Gastrocnemius medialis (tissue), 4 donors: Measurements from ENCODE around the gene LYSET. TPM values are rescaled to one million over a fixed set of nuclear protein-coding genes. Genes with fewer than 3 reads are reported as not detected.
A peak's percentile ranks its signal among the peaks of the same experiment; 100 is the strongest.
"Not testable (repeated sequence)": the region's sequence is repeated elsewhere in the genome, so short reads cannot be mapped to it uniquely, and the experiment has no call there.

Source experiments
- ATAC-seq, 2 donors: fragments of 150-250 bp; one replicate each; pipeline ENCODE4 v1.9.1; 2016
- DNase-seq, 2 donors: peaks; one replicate each; pipeline ENCODE4 v3.0.0-alpha.2; 2019
- H3K27ac ChIP-seq, 4 donors: fragments of 200-600 bp; sonication (generic); 1 replicate in 1 of 4; 2 replicates in 3 of 4; pipeline ENCODE4 v1.5.1; 2016 to 2018; ENCODE audit warnings: mild to moderate bottlenecking in 2 of 4, moderate library complexity in 1 of 4
- H3K27me3 ChIP-seq, 3 donors: fragments of 200-600 bp; sonication (generic) in 2 of 3; 1 replicate in 1 of 3; 2 replicates in 2 of 3; pipeline versions ENCODE4 v1.5.1 to v1.6.0; 2016 to 2019; ENCODE audit warnings: mild to moderate bottlenecking in 1 of 3, moderate library complexity in 1 of 3
- H3K36me3 ChIP-seq, 2 donors: fragments of 200-600 bp; sonication (generic) in 1 of 2; one replicate each; pipeline ENCODE4 v1.5.1; 2017 to 2018
- H3K4me1 ChIP-seq, 2 donors: fragments of 200-600 bp; sonication (generic) in 1 of 2; one replicate each; pipeline ENCODE4 v1.5.1; 2016 to 2017; ENCODE audit warnings: mild to moderate bottlenecking in 2 of 2
- H3K4me3 ChIP-seq, 4 donors: fragments of 200-600 bp; sonication (generic) in 3 of 4; 1 replicate in 1 of 4; 2 replicates in 3 of 4; pipeline ENCODE4 v1.5.1; 2016 to 2019; ENCODE audit warnings: mild to moderate bottlenecking in 2 of 4
- H3K9me3 ChIP-seq, 3 donors: fragments of 200-600 bp; sonication (generic) in 2 of 3; 1 replicate in 1 of 3; 2 replicates in 2 of 3; pipeline ENCODE4 v1.5.1; 2016 to 2019
- POLR2A ChIP-seq, 2 donors: fragments of 450-650 bp; IDR thresholded peaks; one replicate each; pipeline ENCODE4 v1.6.1; 2017; ENCODE audit warnings: antibody characterized with exemption in 2 of 2, mild to moderate bottlenecking in 2 of 2, moderate library complexity in 2 of 2
- in situ Hi-C, 4 donors: fragments of 200-750 bp; cut with MboI; loops; one replicate each; pipeline versions ENCODE4 v1.15.0 to v1.8.0; 2017; ENCODE audit warnings: low sequenced_read_pairs in 4 of 4
- intact Hi-C: fragments of 100-400 bp; cut with DNase I; formaldehyde crosslinking; loops from one replicate; pipeline ENCODE4 v1.15.1; 2023; ENCODE audit warnings: low total_unique reads
- total RNA-seq, 4 donors: library from RNA; depleted of rRNA; stranded (reverse); fragments of >200 nt; gene quantifications; one replicate each; pipeline versions ENCODE4 v1.1.0 to v1.2.3, GENCODE V29; 2016
- TF ChIP-seq, protein P1 (sequence below), 5 experiments: fragments of 450-650 bp in 3 of 5; fragments of 200-600 bp in 2 of 5; sonication (generic) in 2 of 5; IDR thresholded peaks in 4 of 5; conservative IDR thresholded peaks in 1 of 5; 1 replicate in 4 of 5; 2 replicates in 1 of 5; pipeline ENCODE4 v1.5.1; 2016 to 2019; ENCODE audit warnings: antibody characterized with exemption in 5 of 5, mild to moderate bottlenecking in 3 of 5, moderate library complexity in 3 of 5

LYSET gene
- total RNA-seq, 4 donors from 2014 or later, result 9.7 to 16.0 (median 14.0) TPM

- intact Hi-C loops (no loop called here), in situ Hi-C loops (no loop called here)
- no peak for ATAC-seq
- no peak for DNase-seq
- no peak overlapping the region for H3K27ac ChIP-seq
- H3K4me3 ChIP-seq, result no peak overlapping the region
- no peak for TF ChIP-seq POLR2A (IDR thresholded peaks at IDR 0.05)
- TF ChIP-seq, protein P1, sequence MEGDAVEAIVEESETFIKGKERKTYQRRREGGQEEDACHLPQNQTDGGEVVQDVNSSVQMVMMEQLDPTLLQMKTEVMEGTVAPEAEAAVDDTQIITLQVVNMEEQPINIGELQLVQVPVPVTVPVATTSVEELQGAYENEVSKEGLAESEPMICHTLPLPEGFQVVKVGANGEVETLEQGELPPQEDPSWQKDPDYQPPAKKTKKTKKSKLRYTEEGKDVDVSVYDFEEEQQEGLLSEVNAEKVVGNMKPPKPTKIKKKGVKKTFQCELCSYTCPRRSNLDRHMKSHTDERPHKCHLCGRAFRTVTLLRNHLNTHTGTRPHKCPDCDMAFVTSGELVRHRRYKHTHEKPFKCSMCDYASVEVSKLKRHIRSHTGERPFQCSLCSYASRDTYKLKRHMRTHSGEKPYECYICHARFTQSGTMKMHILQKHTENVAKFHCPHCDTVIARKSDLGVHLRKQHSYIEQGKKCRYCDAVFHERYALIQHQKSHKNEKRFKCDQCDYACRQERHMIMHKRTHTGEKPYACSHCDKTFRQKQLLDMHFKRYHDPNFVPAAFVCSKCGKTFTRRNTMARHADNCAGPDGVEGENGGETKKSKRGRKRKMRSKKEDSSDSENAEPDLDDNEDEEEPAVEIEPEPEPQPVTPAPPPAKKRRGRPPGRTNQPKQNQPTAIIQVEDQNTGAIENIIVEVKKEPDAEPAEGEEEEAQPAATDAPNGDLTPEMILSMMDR (IDR thresholded peaks at IDR 0.05 in 4 of 5, conservative IDR thresholded peaks at IDR 0.05 in 1 of 5), result no peak
- no peaks in the 10 kb centered on the region for H3K9me3 ChIP-seq
- no peaks in the 10 kb centered on the region for H3K27me3 ChIP-seq
- no peaks in the 10 kb centered on the region for H3K4me1 ChIP-seq
- no peaks in the 10 kb centered on the region for H3K36me3 ChIP-seq
Measured at GRCh38 chr14:93171376-93171775, 13.7 kb upstream of the LYSET start.

GRCh38 chr14:93173943-93174395 is 11.1 kb upstream of the LYSET start:
- DNase-seq, result no peak
- in situ Hi-C loops, result no loop called here
- no peak for TF ChIP-seq POLR2A (IDR thresholded peaks at IDR 0.05)
- TF ChIP-seq, protein P1 (IDR thresholded peaks at IDR 0.05 in 4 of 5, conservative IDR thresholded peaks at IDR 0.05 in 1 of 5), result no peak

GRCh38 chr14:93174731-93175130 is 10.4 kb upstream of the LYSET start:
- DNase-seq, H3K27ac ChIP-seq, H3K36me3 ChIP-seq, intact Hi-C loops, H3K9me3 ChIP-seq, H3K4me3 ChIP-seq, in situ Hi-C loops, H3K27me3 ChIP-seq, ATAC-seq, H3K4me1 ChIP-seq: not testable (repeated sequence)

More at GRCh38 chr14:93173943-93174395, 11.1 kb upstream of the LYSET start:
- intact Hi-C loops, result loop anchor here (2.0 kb wide), 1 partner anchor 47 kb away; no protein-coding TSS in a partner anchor
- Histone ChIP-seq H3K4me3 (no peak overlapping the region), H3K27ac (no peak overlapping the region), H3K9me3 (no peaks in the 10 kb centered on the region), H3K36me3 (no peaks in the 10 kb centered on the region), H3K27me3 (no peaks in the 10 kb centered on the region), H3K4me1 (no peaks in the 10 kb centered on the region)
- ATAC-seq, result no peak

DNA sequence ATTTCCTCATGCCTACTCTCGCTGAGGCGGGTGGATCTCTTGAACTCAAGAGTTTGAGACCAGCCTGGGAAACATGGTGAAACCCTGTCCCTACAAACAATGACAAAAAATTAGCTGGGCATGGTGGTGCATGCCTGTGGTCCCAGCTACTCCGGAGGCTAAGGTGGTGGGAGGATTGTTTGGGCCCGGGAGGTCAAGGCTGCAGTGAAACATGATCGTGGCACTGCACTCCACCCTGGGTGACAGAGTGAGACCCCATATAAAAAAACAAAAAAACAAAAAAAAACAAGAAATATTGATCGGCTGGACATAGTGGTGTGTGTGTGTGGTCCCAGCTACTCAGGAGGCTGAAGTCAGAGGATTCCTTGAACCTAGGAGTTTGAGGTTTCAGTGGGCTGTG is 9.6 kb upstream of the LYSET start:
- H3K27me3 ChIP-seq, result no peaks in the 10 kb centered on the region
- H3K4me3 ChIP-seq, result no peak overlapping the region
- no peaks in the 10 kb centered on the region for H3K36me3 ChIP-seq
- H3K9me3 ChIP-seq, result no peaks in the 10 kb centered on the region
- intact Hi-C loops, result no loop called here
- ATAC-seq, result no peak
- in situ Hi-C loops, result no loop called here
- H3K4me1 ChIP-seq, result no peaks in the 10 kb centered on the region
- TF ChIP-seq, protein P1 (IDR thresholded peaks at IDR 0.05 in 4 of 5, conservative IDR thresholded peaks at IDR 0.05 in 1 of 5), result no peak
- TF ChIP-seq POLR2A (IDR thresholded peaks at IDR 0.05), result no peak
- DNase-seq, result no peak
- H3K27ac ChIP-seq, result no peak overlapping the region

DNA sequence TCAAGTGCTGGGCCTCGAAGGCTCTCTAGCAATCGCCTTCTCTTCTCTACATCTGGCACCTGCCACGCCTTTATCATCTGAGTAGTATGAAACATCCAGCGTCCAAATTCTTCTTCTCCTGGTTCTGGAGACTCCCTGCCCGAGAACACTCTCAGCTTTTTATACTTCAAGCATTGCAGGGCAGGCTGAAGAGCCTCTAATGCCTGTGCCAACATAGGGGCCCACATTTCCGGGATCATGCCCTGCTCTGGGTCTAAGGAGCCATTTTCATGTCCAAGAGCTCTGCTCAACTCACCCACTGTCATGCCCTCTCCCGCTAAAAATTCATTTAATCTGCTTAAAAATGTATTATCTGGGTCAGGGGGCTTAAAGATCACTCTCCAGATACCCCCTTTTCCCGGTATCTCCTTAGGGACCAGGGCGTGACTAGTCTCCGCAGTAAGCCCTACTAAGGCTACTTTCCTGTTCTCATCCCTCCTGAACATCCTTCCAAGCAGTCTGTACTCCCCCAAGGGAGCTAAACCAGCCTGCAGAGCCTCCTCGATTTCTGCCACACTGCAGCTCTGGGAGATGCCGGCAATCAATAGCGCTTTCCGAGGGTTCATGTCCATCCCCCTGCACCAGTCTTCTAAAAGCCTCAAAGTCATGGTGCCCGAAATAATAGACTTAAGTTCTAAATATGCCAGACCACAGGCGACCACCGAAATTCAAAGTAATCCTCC is 1.4 kb upstream of the LYSET start:
- in situ Hi-C loops (no loop called here), intact Hi-C loops (loop anchor here (1.0 to 10.0 kb wide), 6 partner anchors 24 to 439 kb away; partner anchors contain the start of genes BTBD7, GOLGA5, GON7 and ITPK1)
- no peak for DNase-seq
- TF ChIP-seq POLR2A (IDR thresholded peaks at IDR 0.05), result no peak
- TF ChIP-seq, protein P1 (IDR thresholded peaks at IDR 0.05 in 4 of 5, conservative IDR thresholded peaks at IDR 0.05 in 1 of 5), result no peak
- Histone ChIP-seq H3K4me3 (peak overlapping the region; percentile 72 to 92 (median 74)), H3K27ac (peak overlapping the region; percentile 91 to 100 (median 100)), H3K9me3 (no peaks in the 10 kb centered on the region), H3K36me3 (peaks cover 0 to 40% of the 10 kb centered on the region in 2 donors), H3K4me1 (peaks cover 21 to 28% of the 10 kb centered on the region in 2 donors), H3K27me3 (no peaks in the 10 kb centered on the region)
- no peak for ATAC-seq
